ENCODE data around the gene DEGS2. TPM values are rescaled to one million over a fixed set of nuclear protein-coding genes. Genes with fewer than 3 reads are reported as not detected.

DEGS2 gene
- total RNA-seq, 1 donor from 2014 or later = 3.4 TPM

DNA sequence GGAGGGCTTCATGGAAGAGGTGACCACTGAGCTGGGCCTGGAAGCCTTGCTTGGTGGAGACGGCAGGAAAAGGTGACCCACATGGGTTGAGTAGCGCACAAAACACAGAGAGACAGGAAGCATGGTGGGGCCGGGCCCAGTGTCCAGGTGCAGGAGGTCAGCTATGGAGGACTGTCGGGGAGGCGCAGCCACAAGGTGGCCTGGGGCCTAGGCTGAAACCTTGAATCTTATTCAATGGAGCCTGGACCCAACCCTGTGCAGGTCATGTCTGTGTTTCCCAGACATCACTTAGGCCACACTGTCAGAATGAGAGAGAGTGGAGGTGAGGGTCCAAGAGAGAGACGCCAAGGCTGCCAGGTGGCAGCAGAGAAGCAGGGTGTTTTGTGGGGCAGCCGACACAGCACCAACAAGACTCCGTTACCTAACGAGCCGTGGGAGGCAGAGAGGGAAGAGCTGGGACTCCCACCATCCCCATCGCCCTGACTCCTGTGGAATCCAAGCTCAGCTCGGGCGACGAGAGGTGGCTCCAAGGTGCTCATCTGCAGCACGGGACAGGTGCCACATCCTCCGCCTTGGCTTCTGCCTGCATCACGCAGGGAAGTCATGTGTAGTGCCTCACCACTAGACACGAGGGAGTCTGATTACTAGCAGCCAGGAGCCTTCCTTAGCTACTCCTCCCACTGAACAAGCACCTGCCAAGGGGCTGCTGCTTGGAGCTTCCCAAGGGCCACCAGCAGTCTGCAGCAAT is 38.7 kb downstream of the DEGS2 start:
- ATAC-seq = no peak
- DNase-seq (ENCODE audit: low spot score) = no peak
- intact Hi-C loops (cut with DNase I) = no loop called here

- DNase-seq (ENCODE audit: low spot score) = no peak
- intact Hi-C loops (cut with DNase I) = no loop called here
- ATAC-seq = no peak
Observed at GRCh38 chr14:100119251-100119650, 40.2 kb downstream of the DEGS2 start.

- intact Hi-C loops (cut with DNase I) = no loop called here
- ATAC-seq = no peak
- no peak for DNase-seq (ENCODE audit: low spot score)
Observed at GRCh38 chr14:100118396-100119011, 40.9 kb downstream of the DEGS2 start.

DNA sequence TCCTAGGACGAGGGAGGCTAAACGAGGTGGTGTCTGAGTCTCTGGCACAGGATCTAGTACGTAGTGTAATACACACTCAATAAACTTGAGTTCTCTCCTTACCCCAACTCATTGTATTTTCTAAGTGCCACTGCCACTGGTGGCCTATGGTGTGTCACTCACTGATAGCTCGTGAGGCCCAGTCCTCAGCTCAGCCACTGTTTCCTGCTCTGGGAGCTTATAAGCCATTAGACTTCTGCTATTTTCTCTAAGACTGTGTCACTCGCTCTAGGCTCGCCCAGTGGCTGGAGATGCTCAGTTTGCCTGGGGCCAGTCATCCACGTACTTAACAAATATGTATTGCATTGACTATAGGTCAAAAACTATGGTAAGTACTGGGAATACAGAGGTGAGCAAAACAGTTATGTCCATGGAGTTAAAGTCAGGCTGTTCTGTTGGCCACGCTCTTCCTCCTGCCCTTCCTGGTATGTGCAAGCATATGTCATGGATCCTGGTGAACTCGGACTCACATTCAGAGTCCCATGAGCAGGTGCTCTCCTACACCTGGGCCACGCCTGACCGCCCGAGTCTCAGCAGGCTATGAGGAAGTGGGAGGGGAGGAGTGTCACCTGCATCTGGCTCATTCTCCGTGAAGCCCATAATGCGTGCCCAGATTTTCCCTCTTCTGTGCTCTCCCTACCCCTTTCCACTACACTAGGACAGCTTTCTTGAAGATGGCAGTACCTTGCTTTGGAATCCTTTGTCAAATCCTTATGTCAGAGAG is 41.6 kb downstream of the DEGS2 start:
- DNase-seq (ENCODE audit: low spot score) = no peak
- ATAC-seq = no peak
- intact Hi-C loops (cut with DNase I) = no loop called here

DNA sequence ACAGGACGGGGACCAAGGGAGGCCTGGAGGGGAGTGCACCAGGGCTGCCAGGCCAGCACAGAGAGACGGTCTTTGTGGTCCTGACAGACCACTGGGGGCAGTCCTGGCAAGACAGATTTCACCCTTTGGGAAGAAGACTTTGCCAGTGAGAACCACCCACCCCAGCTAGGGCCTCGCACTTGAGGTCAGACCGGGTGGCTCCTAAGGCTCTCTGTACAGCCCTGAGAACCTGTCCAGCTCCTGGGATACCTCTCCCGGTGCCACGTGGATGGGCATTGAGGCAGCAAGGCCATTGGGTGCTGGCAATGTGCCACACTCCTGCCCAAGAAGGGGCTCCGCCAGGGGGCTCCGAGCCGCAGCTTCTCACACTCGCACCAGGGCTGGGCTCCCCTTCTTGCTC is 42.4 kb downstream of the DEGS2 start:
- ATAC-seq = no peak
- intact Hi-C loops (cut with DNase I) = no loop called here
- no peak for DNase-seq (ENCODE audit: low spot score)

- no peak for DNase-seq (ENCODE audit: low spot score)
- intact Hi-C loops (cut with DNase I) = no loop called here
- ATAC-seq = no peak
Observed at GRCh38 chr14:100116134-100116533, 43.3 kb downstream of the DEGS2 start.

DNA sequence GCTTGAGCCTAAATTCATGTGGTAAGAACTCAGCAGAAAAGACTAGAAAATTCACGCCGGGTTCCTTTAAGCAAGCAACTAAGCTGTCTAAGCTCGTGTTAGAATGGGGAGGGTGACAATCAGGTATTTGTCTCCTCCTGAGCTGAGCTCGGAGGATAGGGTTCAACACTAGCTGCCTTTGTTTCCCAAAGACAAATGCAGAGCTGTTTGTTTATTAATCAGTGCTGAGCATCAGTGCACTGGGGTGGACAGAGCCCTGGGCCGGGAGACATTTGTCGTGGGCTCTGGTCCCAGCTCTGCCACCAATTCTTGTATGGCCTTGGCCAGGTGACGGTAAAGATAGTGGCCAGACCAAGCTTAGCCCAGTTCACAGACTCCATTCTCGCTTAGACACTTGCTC is 43.7 kb downstream of the DEGS2 start:
- intact Hi-C loops (cut with DNase I) = no loop called here
- DNase-seq (ENCODE audit: low spot score) (no peak), ATAC-seq (no peak)

- ATAC-seq (no peak), DNase-seq (ENCODE audit: low spot score) (no peak)
- intact Hi-C loops (cut with DNase I) = no loop called here
Observed at GRCh38 chr14:100115236-100115635, 44.2 kb downstream of the DEGS2 start.

GRCh38 chr14:100114109-100114765 is 45.2 kb downstream of the DEGS2 start:
- intact Hi-C loops (cut with DNase I) = no loop called here
- DNase-seq (ENCODE audit: low spot score) = no peak

GRCh38 chr14:100111931-100112704 is 47.3 kb downstream of the DEGS2 start:
- ATAC-seq (no peak), DNase-seq (ENCODE audit: low spot score) (no peak)
- intact Hi-C loops (cut with DNase I) = no loop called here

More at GRCh38 chr14:100114109-100114765, 45.2 kb downstream of the DEGS2 start:
- no peak for ATAC-seq

DNA sequence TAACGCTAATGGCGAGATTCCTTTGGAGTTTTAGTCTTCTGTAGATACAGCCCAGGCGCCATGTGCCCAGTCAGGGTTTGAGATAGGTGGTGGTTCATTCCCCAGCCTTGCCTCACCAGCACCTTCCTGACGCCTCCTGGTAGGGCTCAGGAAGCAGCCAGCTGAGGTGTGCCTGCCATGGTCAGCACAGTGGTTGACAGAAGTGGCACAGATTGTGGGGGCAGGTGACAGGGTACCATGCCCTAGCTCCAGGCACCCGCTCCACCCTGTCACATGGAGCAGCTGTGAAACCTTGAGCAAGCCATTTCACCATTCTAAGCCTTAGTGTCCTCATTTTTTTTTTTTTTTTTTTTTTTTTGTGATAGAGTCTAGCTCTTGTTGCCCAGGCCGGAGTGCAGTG is 48.6 kb downstream of the DEGS2 start:
- peak; percentile 22 for DNase-seq (ENCODE audit: low spot score)
- intact Hi-C loops (cut with DNase I) = no loop called here
- ATAC-seq = no peak

GRCh38 chr14:100109594-100109955 is 49.9 kb downstream of the DEGS2 start:
- DNase-seq (ENCODE audit: low spot score) = peak; percentile 46
- intact Hi-C loops (cut with DNase I) = no loop called here
- no peak for ATAC-seq

- peak; percentile 49 for DNase-seq (ENCODE audit: low spot score)
- ATAC-seq = peak; percentile 5
- intact Hi-C loops (cut with DNase I) = no loop called here
Observed at GRCh38 chr14:100108840-100109593, 50.4 kb downstream of the DEGS2 start.

GRCh38 chr14:100108042-100108825 is 51.2 kb downstream of the DEGS2 start:
- DNase-seq (ENCODE audit: low spot score) (peak; percentile 89), ATAC-seq (peak; percentile 84)
- intact Hi-C loops (cut with DNase I) = no loop called here

- DNase-seq (ENCODE audit: low spot score) (peak; percentile 48), ATAC-seq (no peak)
- intact Hi-C loops (cut with DNase I) = no loop called here
Observed at GRCh38 chr14:100107236-100107635, 52.2 kb downstream of the DEGS2 start.

- DNase-seq (ENCODE audit: low spot score) (peak; percentile 43), ATAC-seq (no peak)
- intact Hi-C loops (cut with DNase I) = no loop called here
Observed at GRCh38 chr14:100106250-100107112, 53.0 kb downstream of the DEGS2 start.

Data from sciatic nerve (tissue), 2 donors.